GM21423 (cell line): ENCODE measurements around the gene EIF2S1.
"Not testable (repeated sequence)": the region's sequence is repeated elsewhere in the genome, so short reads cannot be mapped to it uniquely, and the experiment has no call there.

Experiments used
- ATAC-seq: cut with Tn5 transposase; IDR thresholded peaks from one replicate; pipeline ENCODE4 v1.9.1; 2021; ENCODE audit warnings: mild to moderate bottlenecking, moderate library complexity; ENCODE audit not compliant: unreplicated experiment

The EIF2S1 gene

DNA sequence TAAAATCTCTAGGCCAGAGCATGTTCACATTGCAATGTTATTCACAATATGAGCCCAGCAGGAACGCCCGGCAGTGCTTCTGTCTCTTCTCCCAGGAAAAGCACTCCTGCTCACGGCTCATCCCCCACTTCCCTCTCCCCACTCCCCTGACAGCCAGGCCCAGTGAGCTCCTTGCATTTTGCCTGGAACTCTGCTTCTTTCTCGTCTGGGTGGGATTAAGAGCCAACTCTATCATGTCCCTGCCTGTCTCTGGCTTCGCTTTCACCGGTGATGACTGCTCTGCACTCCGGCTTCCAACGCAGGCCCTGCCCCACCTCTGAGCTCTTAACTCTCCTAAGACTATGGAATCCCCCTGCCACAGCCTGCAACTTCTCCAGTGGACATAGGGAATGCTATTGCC, 49.3 kb downstream of the EIF2S1 start:
- ATAC-seq = no peak

DNA sequence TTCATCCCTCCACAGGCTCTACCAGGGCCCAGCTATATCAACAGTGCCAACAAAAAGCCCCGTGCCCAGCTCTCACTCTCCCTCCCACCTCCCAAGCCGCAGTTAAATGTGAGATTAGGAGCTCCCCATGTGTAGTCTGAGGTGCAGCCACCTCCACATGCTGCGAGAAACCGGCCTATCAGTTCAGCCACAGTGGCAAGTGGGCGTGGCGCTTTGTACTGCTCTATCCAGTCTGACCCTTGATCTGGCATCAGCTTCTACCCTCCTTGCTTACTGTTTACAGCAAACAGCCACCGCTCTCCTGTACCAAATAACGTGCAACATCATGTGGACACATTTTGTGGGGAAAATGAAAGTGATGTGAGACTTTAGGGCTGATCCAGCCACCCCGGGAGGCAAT, 50.2 kb downstream of the EIF2S1 start:
- no peak for ATAC-seq

DNA sequence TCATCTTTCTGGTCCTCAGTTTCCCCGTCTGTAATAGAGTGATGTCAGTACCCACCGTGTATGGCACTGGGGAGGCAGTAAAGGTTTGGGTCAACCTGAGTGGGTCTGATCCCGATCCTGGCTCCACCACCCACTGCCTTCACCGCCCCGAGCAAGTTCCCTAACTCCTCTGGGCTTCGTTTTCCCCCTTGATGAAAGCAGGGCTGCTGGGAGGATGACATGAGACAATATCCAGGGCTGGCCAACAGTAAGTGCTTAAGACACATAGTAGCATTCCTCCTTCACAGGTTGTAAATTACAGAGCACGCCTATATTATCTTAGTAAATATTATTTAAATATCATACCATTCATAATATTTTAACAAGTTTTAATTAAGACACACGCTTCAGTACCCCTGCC, 51.2 kb downstream of the EIF2S1 start:
- no peak for ATAC-seq

DNA sequence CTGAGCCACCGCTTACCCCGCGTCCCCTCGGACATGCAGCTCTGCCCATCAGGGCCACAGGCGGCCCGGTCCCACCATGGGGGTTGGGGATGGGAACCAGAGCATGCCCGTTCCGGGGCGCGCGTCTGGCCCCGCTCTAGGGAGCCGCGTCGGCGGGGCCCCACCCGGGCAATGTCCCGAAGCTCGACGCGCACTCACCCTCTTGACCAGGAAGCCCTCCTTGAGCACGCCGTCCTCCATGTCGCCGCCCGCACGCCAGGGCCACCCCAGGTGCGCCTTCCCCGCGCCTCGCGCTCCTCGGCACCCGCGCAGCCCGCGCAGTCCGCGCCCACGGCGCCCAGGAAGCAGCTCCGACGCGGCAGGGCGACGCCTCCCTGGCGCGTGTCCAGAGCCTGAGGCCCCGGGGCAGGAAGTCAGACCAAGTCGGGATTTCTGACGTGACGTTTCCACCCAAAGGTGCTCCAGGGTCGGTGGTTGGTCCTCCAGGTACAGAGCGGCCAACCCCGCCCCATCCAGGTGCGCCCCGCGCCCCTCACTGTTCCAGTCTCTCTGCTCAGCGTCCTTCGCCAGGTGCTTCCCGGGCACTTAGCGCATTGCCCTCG, 51.8 kb downstream of the EIF2S1 start, which contains the start of gene PLEK2:
TSS of gene PLEK2 (minus strand) at position 346 of the 602 bp plus-strand sequence. CDS start at position 240, 106 bp downstream.
- no peak for ATAC-seq

DNA sequence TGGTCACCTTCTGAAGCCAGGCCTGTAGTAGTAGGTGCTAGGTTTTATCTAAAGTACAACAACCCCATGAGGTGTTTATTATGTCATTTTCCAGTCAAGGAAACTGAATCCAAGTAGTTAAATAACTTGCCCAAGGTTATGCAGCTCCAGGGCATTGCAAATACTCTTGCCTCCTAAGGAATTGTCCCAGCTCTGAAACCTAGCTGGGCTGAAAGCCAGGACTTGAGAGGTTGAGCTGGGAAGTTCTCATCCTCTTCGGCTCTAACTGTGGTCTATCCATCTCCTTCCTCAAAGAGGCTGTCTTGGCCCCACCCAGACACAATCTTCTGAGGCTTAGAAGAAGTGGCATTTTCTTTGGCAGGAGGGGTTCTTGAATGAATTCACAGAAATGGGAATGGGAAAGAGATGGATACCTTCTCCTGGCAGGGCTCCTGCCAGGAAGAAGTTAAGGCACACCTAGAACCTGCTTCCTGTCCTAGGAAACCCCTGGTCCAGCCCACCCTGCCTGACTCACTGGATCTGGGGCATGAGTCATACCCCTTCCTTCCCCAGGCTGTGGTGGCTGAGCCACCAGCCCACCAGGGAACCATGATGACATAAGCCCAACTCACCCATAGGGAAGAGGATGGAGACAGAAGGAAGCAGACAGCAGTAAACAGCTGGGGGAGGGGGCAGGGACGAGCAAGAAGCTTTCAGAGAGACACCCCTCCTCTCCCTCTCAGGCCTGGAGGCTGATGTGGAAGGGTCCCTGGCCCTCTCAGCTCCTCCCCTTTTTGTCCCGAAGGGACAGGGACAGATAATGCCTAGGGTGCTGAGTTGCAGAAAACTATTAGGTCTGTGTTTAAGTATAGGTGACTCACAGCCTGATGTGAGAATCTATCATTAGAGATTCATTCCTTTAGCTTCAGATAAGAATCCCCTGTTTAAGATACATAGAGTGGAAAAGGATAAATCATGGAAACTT, 54.0 kb downstream of the EIF2S1 start:
- no peak for ATAC-seq

DNA sequence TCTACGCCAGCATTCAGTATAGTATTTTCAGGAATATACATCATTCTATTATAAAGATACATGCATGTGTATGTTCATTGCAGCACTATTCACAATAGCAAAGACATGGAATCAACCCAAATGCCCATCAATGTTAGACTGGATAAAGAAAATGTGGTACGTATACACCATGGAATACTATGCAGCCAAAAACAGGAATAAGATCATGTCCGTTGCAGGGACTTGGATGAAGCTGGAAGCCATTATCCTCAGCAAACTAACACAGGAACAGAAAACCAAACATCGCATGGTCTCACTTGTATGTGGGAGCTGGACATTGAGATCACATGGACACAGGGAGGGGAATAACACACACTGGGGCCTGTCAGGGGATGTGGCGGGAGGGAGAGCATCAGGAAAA, 55.5 kb downstream of the EIF2S1 start:
- not testable (repeated sequence) for ATAC-seq

DNA sequence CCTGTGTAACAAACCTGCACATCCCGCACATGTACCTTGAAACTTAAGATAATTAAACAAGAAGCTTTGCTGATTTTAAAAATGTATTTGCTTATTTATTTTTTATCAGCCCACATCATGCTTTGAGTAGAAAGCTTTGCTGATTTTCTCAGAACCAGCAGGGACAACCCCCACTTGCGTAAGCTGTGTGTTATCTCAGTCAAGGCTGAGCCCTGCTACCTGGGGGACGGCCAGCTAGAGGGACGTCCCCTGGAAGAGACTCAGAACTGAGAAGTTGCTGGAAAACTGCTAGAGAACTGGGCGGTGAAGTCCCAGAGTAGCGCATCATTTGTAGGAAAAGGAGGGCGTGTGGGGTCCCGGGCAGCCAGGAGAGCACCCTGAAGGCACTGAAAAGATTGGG, 56.0 kb downstream of the EIF2S1 start:
- ATAC-seq = no peak

DNA sequence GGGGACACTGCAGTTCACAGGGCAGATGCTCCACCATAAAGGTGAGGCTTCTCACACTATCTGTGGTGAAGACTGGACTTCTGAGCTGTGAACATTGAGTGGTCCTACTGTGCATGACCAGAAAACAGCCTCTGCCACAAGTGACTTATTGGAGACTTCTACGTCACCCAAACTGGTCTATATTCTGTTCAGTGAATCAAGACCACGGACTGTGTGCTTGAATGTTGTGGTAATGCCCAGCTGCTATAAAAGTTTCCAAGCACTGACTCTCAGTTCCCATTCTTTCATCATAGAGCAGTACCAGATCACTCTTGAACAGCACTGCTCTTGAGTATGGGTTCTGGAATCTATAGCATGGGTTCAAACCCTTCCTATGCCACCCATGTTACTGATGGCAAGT, 56.7 kb downstream of the EIF2S1 start:
- no peak for ATAC-seq

DNA sequence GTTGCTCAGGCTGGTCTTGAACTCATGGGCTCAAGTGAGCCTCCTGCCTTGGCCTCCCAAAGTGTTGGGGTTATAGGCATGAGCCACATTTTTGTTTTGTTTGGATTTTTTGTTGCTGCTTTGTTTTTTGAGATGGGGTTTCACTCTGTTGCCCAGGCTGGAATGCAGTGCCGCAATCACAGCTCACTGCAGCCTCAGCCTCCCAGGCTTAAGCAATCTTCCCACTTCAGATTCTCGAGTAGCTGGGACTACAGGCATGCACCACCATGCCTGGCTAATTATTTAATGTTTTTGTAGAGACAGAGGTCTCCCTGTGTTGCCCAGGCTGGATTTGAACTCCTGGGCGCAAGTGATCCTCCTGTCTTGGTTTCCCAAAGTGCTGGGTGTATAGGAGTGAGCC, 57.5 kb downstream of the EIF2S1 start:
- ATAC-seq = no peak

DNA sequence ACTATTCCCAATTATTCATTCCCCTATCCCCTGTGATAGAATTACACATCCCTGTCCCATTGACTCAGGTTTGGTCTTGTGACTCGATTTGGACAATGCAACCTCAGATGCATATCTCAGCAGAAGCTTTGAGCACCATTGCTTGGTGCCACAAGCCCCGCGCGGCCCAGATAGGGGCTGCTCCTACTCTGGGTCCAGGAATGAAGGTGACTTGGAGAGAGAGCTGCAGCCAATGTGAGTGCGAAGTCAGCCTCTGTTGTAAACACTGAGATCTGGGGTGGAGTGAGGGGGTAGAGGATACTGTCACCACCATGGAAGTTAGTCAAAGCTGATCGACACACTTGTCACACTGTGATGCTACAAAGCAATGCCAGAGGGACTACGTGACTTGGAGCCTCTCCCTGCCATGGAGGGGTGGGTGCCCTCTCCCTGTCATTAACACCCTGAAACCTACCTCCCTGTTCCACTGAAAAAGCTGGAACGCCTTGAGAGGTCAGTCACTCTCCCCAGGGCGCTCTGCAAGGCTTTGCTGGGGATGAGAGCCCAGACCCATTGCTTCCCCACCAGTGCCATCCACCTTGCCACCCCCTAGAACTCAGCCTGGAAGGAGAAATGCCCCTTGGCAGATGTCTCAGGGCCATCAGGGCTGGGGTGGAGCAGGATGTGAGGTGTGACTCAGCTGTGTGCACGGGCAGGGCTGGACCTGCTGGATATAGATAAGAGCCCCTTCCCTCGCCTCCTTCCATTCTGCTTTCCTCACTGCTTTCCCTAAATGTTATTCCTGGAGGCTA, 58.5 kb downstream of the EIF2S1 start:
- no peak for ATAC-seq

DNA sequence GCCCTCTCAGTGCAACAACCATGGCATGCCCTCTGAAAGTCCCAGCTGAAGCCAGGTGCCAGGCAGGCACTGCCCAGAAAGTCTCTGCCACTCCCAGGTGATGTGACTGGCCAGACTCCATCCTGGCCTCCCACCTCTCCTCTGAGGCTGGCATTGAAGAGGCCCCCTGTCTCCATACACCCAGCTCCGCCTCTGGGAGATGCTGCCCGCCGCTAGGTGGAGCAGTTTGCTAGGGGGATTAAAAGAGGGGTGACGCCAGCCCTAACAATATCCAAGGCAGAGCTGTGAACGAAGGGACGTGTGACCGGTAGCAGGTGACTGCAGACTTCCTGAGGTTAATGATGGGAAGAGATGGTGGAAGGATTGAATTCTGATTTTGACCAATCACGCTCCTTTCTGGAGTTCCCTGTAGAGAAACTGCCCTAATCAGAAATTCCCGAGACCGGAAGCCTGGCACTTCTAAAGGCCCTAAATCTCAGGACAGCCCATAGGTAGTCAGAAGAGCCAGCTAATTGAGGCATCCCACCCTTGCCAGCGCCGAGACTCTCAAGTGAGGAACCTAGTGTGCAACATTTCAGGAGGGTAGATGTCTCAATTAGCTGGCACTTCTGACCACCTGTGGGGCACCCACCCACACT, 60.1 kb downstream of the EIF2S1 start:
- no peak for ATAC-seq

DNA sequence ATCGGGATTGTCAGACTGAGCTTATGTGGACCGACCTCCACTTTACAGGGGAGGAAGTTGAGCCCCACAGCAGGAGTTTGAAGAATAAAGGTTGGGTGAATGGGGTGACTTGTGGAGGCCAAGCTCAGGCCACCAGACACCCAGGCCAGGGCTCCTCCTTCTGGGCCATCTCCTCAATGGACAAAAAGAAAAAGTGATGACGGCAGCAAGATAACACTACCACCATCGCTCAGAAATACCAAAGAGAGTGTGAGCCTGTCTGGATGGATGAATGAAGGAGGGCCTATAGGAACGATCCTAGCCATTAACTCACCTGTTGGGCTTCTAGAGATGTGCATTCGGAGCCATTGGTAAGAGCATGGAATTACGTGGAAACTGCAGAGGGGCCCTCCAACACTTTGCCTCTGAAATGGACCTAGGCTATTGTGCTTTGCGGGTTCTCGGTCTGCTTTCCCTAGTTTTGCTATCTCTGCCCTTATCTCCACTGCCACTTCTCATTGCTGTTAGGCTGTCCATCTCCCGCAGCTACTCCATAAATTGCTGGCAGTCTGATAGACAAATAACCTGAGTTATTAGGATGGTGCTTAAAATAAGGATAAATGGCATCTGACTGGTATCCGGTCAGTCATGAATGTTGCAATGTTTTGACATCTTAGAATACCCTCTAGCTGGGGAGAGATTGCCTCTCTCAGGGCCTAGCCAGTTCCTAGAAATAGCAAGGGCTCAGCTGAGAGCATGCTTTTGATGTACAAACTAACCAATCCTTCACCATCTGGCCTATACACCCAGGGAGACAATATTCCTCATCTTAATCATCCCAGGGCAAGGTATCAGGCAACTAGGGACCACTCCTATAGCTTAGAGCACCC, 61.5 kb downstream of the EIF2S1 start:
- no peak for ATAC-seq

DNA sequence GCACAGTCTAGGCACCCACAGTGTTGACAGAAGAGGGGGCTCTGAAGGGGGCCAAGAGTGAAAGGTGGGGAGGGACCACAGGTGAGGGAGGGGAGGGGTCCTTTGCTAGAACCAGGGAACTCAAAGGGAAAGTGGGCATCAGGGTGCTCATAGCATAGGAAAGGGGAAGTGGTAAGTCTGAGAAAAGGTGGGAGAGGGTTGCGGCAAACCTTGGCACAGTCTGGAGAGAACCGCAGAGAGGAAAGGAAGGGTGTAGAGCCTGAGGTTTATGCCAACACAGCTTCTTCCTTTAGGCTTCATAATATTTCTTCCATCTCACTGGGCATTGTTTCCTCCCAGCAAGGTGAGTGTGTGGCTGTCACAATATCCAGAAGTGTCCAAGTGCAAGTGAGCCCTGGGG, 63.3 kb downstream of the EIF2S1 start:
- no peak for ATAC-seq

DNA sequence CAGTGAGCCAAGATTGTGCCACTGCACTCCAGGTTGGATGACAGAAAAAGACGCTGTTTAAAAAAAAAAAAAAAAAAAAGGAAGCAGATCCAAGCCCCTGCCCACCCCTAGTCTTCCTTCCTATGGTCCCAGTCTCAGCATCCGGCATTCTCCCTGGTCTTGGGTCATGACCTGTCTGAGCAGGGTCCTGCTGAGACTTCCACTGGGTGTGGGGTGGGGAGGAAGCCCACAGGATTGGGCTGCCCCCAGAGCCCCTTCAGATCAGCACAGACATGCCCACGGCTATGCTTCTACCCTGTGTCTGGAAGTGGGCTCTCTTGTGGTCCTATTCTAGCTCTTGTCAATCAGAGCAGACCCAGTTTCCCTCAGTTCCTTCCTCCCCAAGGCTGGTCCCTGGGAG, 64.4 kb downstream of the EIF2S1 start:
- ATAC-seq = no peak

DNA sequence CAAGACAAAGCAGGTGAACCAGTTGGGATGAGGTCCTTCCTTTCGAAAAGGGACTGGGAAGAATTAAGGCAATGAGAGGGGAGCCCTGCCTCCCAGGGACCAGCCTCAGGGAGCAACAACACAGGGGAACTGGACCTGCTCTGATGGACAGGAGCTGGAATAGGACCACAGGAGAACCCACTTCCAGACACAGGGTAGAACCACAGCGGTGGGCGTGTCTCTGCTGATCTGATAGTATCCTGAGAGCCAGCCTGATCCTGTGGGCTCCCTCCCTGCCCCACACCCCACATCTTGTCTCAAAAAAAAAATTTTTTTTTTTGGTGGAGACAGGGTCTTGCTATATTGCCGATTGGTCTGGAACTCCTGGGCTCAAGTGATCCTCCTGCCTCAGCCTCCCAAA, 65.5 kb downstream of the EIF2S1 start:
- no peak for ATAC-seq

DNA sequence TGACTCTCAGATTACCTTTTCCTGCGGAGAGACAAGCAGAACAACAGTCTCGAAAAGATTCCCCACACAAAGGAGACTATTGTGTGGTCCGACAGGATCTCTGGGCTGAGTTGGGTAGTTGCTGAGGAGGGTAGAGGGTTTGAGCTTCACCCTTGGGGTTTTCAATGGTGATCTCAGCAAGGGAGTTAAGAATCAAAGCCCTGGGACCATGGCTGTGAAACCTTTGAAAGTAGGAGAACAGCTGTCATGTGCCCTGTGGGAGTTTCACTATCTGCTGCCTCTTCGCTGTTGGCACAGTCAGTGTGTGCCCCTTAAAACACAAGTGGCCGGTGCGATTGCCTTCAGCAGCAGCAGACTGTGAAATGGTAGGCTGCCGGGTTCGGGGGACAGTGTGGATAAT, 66.0 kb downstream of the EIF2S1 start:
- ATAC-seq = no peak

DNA sequence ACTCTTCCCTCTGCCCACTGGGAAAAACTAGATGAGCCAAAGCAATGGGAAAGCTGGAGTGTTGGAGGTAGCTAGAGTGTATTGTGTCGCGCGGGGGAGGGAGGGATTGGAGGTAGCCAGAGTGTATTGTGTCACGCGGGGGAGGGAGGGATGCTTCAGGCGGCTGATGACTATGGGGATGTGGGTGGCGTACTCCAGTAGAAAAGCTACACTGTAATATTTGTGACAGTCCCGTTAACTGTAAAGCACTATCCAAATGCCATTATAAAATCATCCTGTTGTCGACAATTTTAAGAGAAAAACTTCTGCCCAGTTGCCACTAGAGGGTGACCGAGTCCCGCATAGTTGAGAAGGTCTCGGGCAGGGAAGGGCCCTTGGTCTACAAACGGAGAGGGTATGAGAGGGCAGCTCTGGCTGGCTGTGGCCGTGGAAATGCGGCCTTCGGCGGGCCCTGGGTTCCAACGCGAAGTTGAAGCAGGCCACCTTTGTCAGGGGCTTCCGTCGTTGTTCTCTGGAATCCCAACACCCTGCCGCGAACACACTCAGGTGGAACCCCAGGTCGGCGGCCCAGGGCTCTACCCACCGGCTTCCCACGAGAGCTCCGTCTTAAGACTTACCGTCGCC, 67.0 kb downstream of the EIF2S1 start:
- ATAC-seq = peak; percentile 52

DNA sequence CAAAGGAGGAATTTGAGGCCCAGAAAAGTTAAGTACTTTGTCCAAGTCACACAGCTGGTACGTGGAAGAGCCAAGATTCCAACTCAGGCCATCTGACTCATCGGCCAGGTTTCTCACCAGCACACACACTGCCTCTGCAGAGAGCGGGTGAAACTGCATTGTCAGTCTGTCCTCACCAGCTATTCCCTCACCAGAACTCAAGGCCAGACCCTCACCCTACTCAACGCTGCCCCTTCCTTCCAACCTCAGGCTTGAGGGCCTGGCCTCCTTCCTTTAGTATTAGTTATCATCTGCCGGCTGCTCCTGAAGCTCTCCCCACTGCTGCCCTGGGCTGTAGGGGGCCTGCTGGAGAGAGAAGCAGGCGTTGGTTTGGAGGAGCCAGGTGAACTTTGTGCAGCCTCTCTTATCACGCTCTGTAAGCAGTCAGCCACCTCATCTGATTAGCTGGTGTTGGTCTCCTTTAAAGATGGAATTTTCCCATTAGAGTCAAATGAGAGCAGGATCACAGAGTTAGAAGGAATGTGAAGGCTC, 68.4 kb downstream of the EIF2S1 start:
- ATAC-seq = no peak

DNA sequence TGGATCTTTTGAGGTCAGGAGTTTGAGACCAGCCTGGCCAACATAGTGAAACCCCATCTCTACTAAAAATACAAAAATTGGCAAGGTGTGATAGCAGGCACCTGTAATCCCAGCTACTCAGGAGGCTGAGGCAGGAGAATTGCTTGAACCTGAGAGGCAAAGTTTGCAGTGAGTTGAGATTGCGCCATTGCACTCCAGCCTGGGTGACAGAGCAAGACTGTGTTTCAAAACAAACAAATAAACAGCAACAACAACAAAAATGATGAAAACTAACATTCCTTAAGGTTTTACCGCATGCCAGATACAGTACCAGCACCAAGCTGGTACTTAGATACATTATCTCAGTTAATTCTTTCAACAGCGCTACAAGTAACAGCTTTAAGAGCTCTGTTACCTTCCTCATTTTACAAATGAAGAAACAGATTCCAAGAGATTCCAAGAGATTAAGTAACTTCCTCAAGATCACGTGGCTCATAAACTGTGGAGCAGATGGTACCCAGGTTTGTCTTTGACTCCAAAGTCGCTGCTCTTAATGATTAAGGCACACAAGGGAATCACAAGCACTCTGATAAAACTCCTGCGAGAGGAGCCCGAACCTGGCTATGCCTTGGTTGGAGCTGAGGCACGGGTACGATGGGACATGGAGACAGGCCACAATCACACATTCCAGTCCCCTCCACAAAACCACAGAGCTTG, 69.5 kb downstream of the EIF2S1 start:
- no peak for ATAC-seq
